AG20443 (cell line): Measurements from ENCODE around the gene CCT8.
"Not testable (repeated sequence)": the region's sequence is repeated elsewhere in the genome, so short reads cannot be mapped to it uniquely, and the experiment has no call there.

Experiments used
- DNase-seq: peaks from one replicate; pipeline ENCODE4 v3.0.0; 2012; ENCODE audit warnings: low spot score, mixed read lengths

CCT8 gene

DNA sequence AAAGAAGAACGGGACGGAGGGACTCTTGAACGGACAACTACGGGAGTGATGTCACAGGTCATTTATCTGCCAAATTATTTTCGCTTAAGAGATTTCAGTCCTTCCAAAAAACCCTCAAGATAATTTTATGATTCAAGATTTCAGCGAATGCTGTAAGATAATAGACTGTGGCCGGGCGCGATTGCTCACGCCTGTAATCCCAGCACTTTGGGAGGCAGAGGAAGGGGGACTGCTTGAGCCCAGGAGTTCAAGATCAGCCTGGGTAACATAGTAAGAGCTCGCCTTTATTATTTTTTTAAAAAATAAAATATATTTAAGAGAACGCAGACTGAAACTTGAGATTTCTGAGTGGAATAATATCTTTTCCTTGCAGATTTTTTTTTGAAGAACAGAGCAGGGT, 54.9 kb downstream of the CCT8 start:
- peak; percentile 11 for DNase-seq

DNA sequence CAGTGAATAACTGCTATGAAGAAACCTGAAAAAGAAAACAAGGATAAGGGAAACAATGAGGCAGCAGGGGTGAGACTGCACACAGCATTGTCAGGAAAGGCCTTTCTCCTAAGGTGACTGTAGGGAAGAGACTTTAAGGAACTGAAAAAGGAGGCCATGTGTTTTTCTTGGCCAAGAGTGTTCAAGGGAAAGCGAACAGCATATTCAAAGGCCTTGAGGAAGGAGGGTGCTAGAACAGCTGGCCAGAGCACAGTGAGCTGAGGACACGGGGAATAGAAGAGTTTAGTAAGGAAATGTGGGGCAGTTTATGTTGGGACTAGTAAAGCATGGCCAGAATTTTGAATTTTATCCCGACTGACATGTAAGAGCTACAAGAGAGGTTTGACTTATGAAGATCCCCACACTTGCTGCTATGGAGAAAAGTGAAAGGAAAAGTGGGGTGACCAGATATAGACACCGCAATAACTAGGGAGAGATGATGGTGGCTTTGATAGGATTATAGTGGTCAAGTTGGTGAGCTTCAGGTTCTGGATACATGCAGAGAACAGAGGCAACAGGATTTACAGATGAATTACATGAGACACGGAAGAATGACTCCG, 55.7 kb downstream of the CCT8 start:
- DNase-seq, result no peak

DNA sequence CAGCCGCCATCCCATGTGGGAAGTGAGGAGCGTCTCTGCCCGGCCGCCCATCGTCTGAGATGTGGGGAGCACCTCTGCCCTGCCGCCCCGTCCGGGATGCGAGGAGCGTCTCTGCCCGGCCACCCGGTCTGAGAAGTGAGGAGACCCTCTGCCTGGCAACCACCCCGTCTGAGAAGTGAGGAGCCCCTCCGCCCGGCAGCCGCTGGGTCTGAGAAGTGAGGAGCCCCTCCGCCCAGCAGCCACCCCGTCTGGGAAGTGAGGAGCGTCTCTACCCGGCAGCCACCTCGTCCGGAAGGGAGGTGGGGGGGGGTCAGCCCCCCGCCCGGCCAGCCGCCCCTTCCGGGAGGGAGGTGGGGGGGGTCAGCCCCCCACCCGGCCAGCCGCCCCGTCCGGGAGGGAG, 62.2 kb downstream of the CCT8 start:
- DNase-seq, result not testable (repeated sequence)

DNA sequence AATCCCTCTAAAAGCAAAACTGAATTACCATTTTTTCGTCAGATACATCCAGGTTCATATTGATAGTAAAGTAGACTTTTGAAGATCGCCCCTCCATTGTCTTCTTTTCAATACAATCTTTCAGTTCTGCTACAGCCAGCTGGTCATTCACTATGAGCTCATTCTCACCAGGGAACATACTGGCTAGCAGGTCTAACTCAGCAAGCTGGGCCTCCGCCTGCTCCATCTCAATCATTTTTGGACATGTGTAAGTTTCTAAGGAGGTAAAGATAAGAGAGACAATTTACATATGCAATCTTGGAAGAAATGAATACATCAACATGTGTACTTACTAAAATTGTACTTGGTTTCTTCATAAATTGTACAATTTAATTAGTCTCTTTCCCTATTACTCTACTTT, 65.1 kb downstream of the CCT8 start:
- DNase-seq, result no peak

DNA sequence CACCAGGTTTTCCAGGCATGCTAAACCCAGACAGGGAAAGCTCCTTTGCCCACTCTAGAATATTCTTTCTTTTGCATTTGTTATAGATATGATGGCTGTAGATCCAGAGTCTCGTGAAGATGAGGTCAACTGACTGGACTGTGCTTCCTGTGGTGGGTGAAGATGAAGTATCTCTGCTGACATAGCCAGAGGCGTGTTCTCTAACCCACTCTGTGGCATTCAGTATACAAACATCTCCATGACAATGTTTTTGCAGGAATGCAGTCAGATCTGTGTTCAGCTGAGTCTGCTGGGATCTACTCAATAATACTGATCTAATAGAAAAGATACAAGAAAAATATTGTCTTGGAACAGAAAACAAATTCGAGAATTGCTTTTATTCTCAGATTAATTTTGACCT, 65.6 kb downstream of the CCT8 start:
- DNase-seq, result no peak

DNA sequence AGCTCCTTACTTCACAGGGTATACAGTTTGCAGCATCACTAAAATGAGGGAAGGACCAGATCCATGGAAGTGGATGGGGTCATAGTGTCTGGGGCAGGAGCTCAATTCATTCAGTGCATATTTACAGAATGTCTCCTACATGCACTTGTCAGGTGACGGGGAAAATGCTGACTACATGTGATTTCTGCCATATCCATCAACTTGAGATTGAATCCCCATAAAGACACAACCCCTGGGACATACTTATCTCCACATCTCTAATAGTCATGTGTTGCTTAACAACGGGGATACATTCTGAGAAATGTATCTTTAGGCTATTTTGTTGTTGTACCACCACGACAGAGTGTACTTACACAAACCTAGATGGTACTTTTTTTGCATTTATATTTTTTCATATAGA, 66.3 kb downstream of the CCT8 start:
- DNase-seq, result no peak
